Adrenal gland (tissue), 5 donors: Measurements from ENCODE around the gene SPATA3.

Source experiments
- CTCF ChIP-seq, 6 experiments: fragments of 450-650 bp in 4 of 6; fragments of 200-600 bp in 2 of 6; sonication (generic) in 1 of 6; IDR thresholded peaks; 1 replicate in 5 of 6; 2 replicates in 1 of 6; pipeline versions ENCODE4 v1.5.1 to v1.8.0; 2016 to 2021; ENCODE audit warnings: antibody characterized with exemption in 6 of 6, mild to moderate bottlenecking in 2 of 6, moderate library complexity in 1 of 6
- POLR2A ChIP-seq, 2 donors: fragments of 450-650 bp; IDR thresholded peaks; one replicate each; pipeline ENCODE4 v1.6.1; 2017; ENCODE audit warnings: antibody characterized with exemption in 2 of 2, mild to moderate bottlenecking in 2 of 2, moderate library complexity in 1 of 2
- donor health status: DM: no; HTN: no; CAD: no.

GRCh38 chr2:230958820-230959756 lies 36.8 kb upstream of the SPATA3 start:
- no peak for TF ChIP-seq POLR2A (IDR thresholded peaks at IDR 0.05)
- no peak for TF ChIP-seq CTCF (IDR thresholded peaks at IDR 0.05)
